HCT116 (cell line): ENCODE measurements around the gene CHRNA9. TPM values are rescaled to one million over a fixed set of nuclear protein-coding genes. Genes with fewer than 3 reads are reported as not detected.
A peak's percentile ranks its signal among the peaks of the same experiment; 100 is the strongest.

Source experiments
- ATAC-seq: fragments of 200-7000 bp; cut with Tn5 transposase; 2 replicates; pipeline ENCODE4 v1.9.1; 2020; ENCODE audit warnings: mild to moderate bottlenecking, moderate library complexity
- BruUV-seq: library from RNA; stranded (reverse); fragments of 400-500 nt; replicated peaks from 2 replicates; lab custom pipeline; 2021; lab: Mats Ljungman, UMichigan
- CTCF ChIA-PET: fragments of 300-600 bp; sonication (Branson Sonifier 250); formaldehyde crosslinking; loops from one replicate; lab custom pipeline; 2021; ENCODE audit warnings: antibody characterized with exemption; lab: Charles Lee
- POLR2A ChIA-PET: fragments of 300-600, 350-600 bp; sonication (Branson Sonifier 250); formaldehyde crosslinking; loops from one replicate; lab custom pipeline; 2021; ENCODE audit warnings: antibody characterized with exemption; lab: Charles Lee
- RAD21 ChIA-PET, 2 experiments: fragments of 300-600 bp; sonication (Branson Sonifier 250); formaldehyde crosslinking; loops; one replicate each; lab custom pipeline; 2023; ENCODE audit warnings: low total read pairs in 2 of 2; ENCODE audit not compliant: uncharacterized antibody in 2 of 2, unreplicated experiment in 2 of 2, low non-redundant PET in 1 of 2; lab: Charles Lee
- DNase-seq: peaks from one replicate; pipeline ENCODE4 v3.0.0-alpha.2; 2010; ENCODE audit warnings: low read depth, low spot score
- H2AFZ ChIP-seq: fragments of 200-600 bp; shearing (Covaris generic), sonication (generic); 2 replicates; pipeline ENCODE4 v1.6.1; 2017; ENCODE audit warnings: low read depth, mixed run types, mixed read lengths, antibody characterized with exemption, low read length; ENCODE audit not compliant: poor library complexity, severe bottlenecking
- H3K27ac ChIP-seq: 2 replicates; pipeline ENCODE4 v1.5.1; 2012; ENCODE audit warnings: low read depth, low read length
- H3K27me3 ChIP-seq: fragments of 200-600 bp; sonication (generic); 2 replicates; pipeline ENCODE4 v1.6.1; 2016; ENCODE audit warnings: mixed run types, low read length, mixed read lengths; ENCODE audit not compliant: insufficient read depth
- H3K36me3 ChIP-seq, 2 experiments: fragments of 200-500 bp in 1 of 2; fragments of 200-600 bp in 1 of 2; sonication (Bioruptor generic) in 1 of 2; sonication (generic) in 1 of 2; 2 replicates each; pipeline versions ENCODE4 v1.5.1 to v1.6.1; 2014 to 2016; ENCODE audit warnings: low read length in 2 of 2, inconsistent platforms in 1 of 2, mixed read lengths in 1 of 2, mixed run types in 1 of 2; ENCODE audit not compliant: insufficient read depth in 2 of 2, control insufficient read depth in 1 of 2
- H3K4me1 ChIP-seq, 2 experiments: fragments of 200-600 bp in 1 of 2; sonication (generic) in 1 of 2; 2 replicates each; pipeline versions ENCODE4 v1.5.1 to v1.6.1; 2012 to 2017; ENCODE audit warnings: low read length in 2 of 2, inconsistent platforms in 1 of 2, mild to moderate bottlenecking in 1 of 2, mixed read lengths in 1 of 2, mixed run types in 1 of 2, moderate library complexity in 1 of 2; ENCODE audit not compliant: insufficient read depth in 2 of 2, control insufficient read depth in 1 of 2
- H3K4me2 ChIP-seq: fragments of 200-600 bp; sonication (generic); 2 replicates; pipeline ENCODE4 v1.6.1; 2017; ENCODE audit warnings: mixed run types, low read length, mixed read lengths
- H3K4me3 ChIP-seq, 2 experiments: fragments of 200-600 bp in 1 of 2; sonication (generic) in 1 of 2; replicated peaks in 1 of 2; 2 replicates each; pipeline ENCODE4 v1.5.1; 2011 to 2016; ENCODE audit warnings: low read length in 2 of 2, control low read depth in 1 of 2, low read depth in 1 of 2, mild to moderate bottlenecking in 1 of 2, mixed read lengths in 1 of 2, mixed run types in 1 of 2
- H3K79me2 ChIP-seq: fragments of 200-600 bp; sonication (generic); 2 replicates; pipeline ENCODE4 v1.6.1; 2017; ENCODE audit warnings: mild to moderate bottlenecking, mixed run types, low read length, moderate library complexity, mixed read lengths; ENCODE audit not compliant: insufficient read depth
- H3K9ac ChIP-seq: fragments of 200-600 bp; sonication (generic); 2 replicates; pipeline ENCODE4 v1.6.1; 2016; ENCODE audit warnings: low read length, mixed read lengths
- H3K9me2 ChIP-seq: fragments of 200-600 bp; sonication (generic), shearing (Covaris generic); 2 replicates; pipeline ENCODE4 v1.6.1; 2017; ENCODE audit warnings: mixed run types, mild to moderate bottlenecking, moderate library complexity; ENCODE audit not compliant: insufficient read depth
- H3K9me3 ChIP-seq, 2 experiments: fragments of 200-500 bp in 1 of 2; fragments of 200-600 bp in 1 of 2; sonication (Bioruptor generic) in 1 of 2; sonication (generic) in 1 of 2; 2 replicates each; pipeline ENCODE4 v1.6.1; 2014 to 2017; ENCODE audit warnings: low read length in 2 of 2, mixed read lengths in 2 of 2, inconsistent platforms in 1 of 2, low read depth in 1 of 2, mild to moderate bottlenecking in 1 of 2, mixed run types in 1 of 2, moderate library complexity in 1 of 2; ENCODE audit not compliant: control insufficient read depth in 1 of 2, insufficient read depth in 1 of 2
- H4K20me1 ChIP-seq: fragments of 200-600 bp; sonication (generic), shearing (Covaris generic); 2 replicates; pipeline ENCODE4 v1.6.1; 2017; ENCODE audit warnings: mixed run types, mild to moderate bottlenecking, moderate library complexity; ENCODE audit not compliant: insufficient read depth
- ATF3 ChIP-seq: IDR thresholded peaks from 2 replicates; pipeline ENCODE4 v1.6.1; 2012
- CBX3 ChIP-seq: IDR thresholded peaks from 2 replicates; pipeline ENCODE4 v1.6.1; 2012; ENCODE audit warnings: low read depth
- CEBPB ChIP-seq: IDR thresholded peaks from 2 replicates; pipeline ENCODE4 v1.6.1; 2012; ENCODE audit warnings: low read depth
- CTCF ChIP-seq, 3 experiments: fragments of 200-600 bp in 1 of 3; sonication (generic) in 1 of 3; IDR thresholded peaks in 2 of 3; conservative IDR thresholded peaks in 1 of 3; 2 replicates each; pipeline ENCODE4 v1.5.1; 2012 to 2017; ENCODE audit warnings: low read depth in 2 of 3, low read length in 2 of 3, antibody characterized with exemption in 1 of 3, borderline replicate concordance in 1 of 3, control low read depth in 1 of 3, mild to moderate bottlenecking in 1 of 3, mixed read lengths in 1 of 3, mixed run types in 1 of 3, moderate library complexity in 1 of 3; ENCODE audit not compliant: insufficient read depth in 1 of 3
- POLR2AphosphoS5 ChIP-seq: IDR thresholded peaks from 2 replicates; pipeline ENCODE4 v1.6.1; 2011; ENCODE audit warnings: mild to moderate bottlenecking, low read depth, low read length, moderate library complexity
- RAD21 ChIP-seq: IDR thresholded peaks from 2 replicates; pipeline ENCODE4 v1.6.1; 2012; ENCODE audit warnings: low read depth, mild to moderate bottlenecking
- SIN3A ChIP-seq: IDR thresholded peaks from 2 replicates; pipeline ENCODE4 v1.6.1; 2012; ENCODE audit warnings: low read depth
- ZFX ChIP-seq: fragments of 450-650 bp; IDR thresholded peaks from 2 replicates; pipeline ENCODE4 v1.6.1; 2017
- ZNF274 ChIP-seq: fragments of 200-500 bp; sonication (Bioruptor generic); IDR thresholded peaks from 2 replicates; pipeline ENCODE4 v1.6.1; 2014; ENCODE audit warnings: mild to moderate bottlenecking, low read depth, low read length, inconsistent platforms
- intact Hi-C: fragments of 100-400 bp; cut with micrococcal nuclease; formaldehyde crosslinking; loops from 2 replicates; pipeline ENCODE4 v1.10.0; 2022
- total RNA-seq: library from RNA; stranded (reverse); gene quantifications from one replicate; pipeline ENCODE4 v1.2.1, GENCODE V29; 2021; ENCODE audit not compliant: unreplicated experiment
- TF ChIP-seq, protein P1 (sequence below): IDR thresholded peaks from 2 replicates; pipeline ENCODE4 v1.6.1; 2012; ENCODE audit warnings: low read depth
- TF ChIP-seq, protein P2 (sequence below): IDR thresholded peaks from 2 replicates; pipeline ENCODE4 v1.6.1; 2012

The CHRNA9 gene
- total RNA-seq, 1 experiment from 2014 or later: not detected

DNA sequence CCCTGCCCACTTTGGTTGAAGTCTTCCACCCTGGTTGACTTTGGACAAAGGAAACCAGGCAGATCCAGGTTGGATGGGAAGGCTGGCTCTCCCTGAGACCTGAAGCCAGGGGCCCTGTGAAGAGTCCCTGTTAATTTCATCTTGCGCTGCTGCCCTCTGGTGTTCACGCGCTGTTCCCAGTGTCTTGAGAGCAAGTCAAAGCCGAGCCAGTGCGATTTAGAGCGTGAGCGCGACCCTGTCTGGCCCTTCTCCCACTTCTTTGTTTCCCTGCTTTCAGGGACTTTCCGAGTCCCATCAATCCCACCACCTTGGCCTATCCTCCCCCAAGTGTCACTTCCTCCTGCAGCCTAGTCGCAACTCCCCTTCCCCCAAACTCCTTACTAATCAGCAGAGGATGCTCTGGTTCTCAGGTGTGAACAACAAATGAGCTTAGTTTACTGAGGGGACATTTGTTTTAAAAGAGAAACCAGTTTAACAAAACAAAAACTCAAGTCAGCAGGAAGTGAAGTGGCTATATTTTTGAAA, 25.8 kb upstream of the CHRNA9 start:
- H3K4me1 ChIP-seq: peaks cover 0 to 8% of the 10 kb centered on the region in 2 experiments; a peak in 2 of 4 replicates
- H3K79me2 ChIP-seq: no peaks in the 10 kb centered on the region
- DNase-seq: peak; percentile 77
- peak overlapping the region; percentile 97 for H2AFZ ChIP-seq
- H3K27ac ChIP-seq: no peak overlapping the region
- ATAC-seq: peak; percentile 99
- no peaks in the 10 kb centered on the region for H3K9me2 ChIP-seq
- no peaks in the 10 kb centered on the region for H3K36me3 ChIP-seq
- H3K9ac ChIP-seq: peak overlapping the region; percentile 28; the same call in 1 of the 2 replicates
- no peaks in the 10 kb centered on the region for H3K27me3 ChIP-seq
- H3K4me2 ChIP-seq: peak overlapping the region; percentile 76
- H3K9me3 ChIP-seq: peaks cover 0 to 6% of the 10 kb centered on the region in 2 experiments; a peak in 1 of 4 replicates
- ChIA-PET RAD21 (no interaction called here), POLR2A (no interaction called here), CTCF (interaction anchor here (0.5 to 2.0 kb wide), 10 partner anchors 9 to 303 kb away, joined by 3 to 8 read pairs (median 4); partner anchors contain the start of gene N4BP2)
- no peaks in the 10 kb centered on the region for H4K20me1 ChIP-seq
- no TSS peak for BruUV-seq
- intact Hi-C loops: loop anchor here (1.0 to 10.0 kb wide), 5 partner anchors 159 to 845 kb away; partner anchors contain the start of gene PDS5A
- peak overlapping the region; percentile 11 to 37; a peak in 2 of 4 replicates for H3K4me3 ChIP-seq
- peak; percentile 59; the same call in 1 of the 2 replicates for TF ChIP-seq CBX3
- TF ChIP-seq ZFX: no peak
- no peak; the same call in 1 of the 2 replicates for TF ChIP-seq POLR2AphosphoS5
- TF ChIP-seq ZNF274: no peak
- TF ChIP-seq RAD21: peak; percentile 92
- no peak for TF ChIP-seq CEBPB
- TF ChIP-seq SIN3A: no peak
- peak; percentile 87 to 91 (median 88) for TF ChIP-seq CTCF (IDR thresholded peaks at IDR 0.05 in 2 of 3, conservative IDR thresholded peaks at IDR 0.05 in 1 of 3; ENCODE audit: borderline replicate concordance in 1 of 3, insufficient read depth in 1 of 3, low read depth in 2 of 3, low read length in 2 of 3)
- TF ChIP-seq, protein P1, sequence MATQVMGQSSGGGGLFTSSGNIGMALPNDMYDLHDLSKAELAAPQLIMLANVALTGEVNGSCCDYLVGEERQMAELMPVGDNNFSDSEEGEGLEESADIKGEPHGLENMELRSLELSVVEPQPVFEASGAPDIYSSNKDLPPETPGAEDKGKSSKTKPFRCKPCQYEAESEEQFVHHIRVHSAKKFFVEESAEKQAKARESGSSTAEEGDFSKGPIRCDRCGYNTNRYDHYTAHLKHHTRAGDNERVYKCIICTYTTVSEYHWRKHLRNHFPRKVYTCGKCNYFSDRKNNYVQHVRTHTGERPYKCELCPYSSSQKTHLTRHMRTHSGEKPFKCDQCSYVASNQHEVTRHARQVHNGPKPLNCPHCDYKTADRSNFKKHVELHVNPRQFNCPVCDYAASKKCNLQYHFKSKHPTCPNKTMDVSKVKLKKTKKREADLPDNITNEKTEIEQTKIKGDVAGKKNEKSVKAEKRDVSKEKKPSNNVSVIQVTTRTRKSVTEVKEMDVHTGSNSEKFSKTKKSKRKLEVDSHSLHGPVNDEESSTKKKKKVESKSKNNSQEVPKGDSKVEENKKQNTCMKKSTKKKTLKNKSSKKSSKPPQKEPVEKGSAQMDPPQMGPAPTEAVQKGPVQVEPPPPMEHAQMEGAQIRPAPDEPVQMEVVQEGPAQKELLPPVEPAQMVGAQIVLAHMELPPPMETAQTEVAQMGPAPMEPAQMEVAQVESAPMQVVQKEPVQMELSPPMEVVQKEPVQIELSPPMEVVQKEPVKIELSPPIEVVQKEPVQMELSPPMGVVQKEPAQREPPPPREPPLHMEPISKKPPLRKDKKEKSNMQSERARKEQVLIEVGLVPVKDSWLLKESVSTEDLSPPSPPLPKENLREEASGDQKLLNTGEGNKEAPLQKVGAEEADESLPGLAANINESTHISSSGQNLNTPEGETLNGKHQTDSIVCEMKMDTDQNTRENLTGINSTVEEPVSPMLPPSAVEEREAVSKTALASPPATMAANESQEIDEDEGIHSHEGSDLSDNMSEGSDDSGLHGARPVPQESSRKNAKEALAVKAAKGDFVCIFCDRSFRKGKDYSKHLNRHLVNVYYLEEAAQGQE: no peak
- TF ChIP-seq, protein P2, sequence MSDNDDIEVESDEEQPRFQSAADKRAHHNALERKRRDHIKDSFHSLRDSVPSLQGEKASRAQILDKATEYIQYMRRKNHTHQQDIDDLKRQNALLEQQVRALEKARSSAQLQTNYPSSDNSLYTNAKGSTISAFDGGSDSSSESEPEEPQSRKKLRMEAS: peak; percentile 19; the same call in 1 of the 2 replicates
- no peak for TF ChIP-seq ATF3
